GM12878 (cell line): ENCODE data around the gene ZCCHC4. TPM values are rescaled to one million over a fixed set of nuclear protein-coding genes. Genes with fewer than 3 reads are reported as not detected.

Experiments used
- CHD2 ChIP-seq: IDR thresholded peaks from 2 replicates; pipeline ENCODE4 v1.6.1; 2011; ENCODE audit warnings: low read depth, low read length, improper control_type of control experiment, borderline replicate concordance
- CREM ChIP-seq: IDR thresholded peaks from 2 replicates; pipeline ENCODE4 v1.6.1; 2014; ENCODE audit warnings: antibody characterized with exemption, low read depth
- DPF2 ChIP-seq: fragments of 450-650 bp; IDR thresholded peaks from 2 replicates; pipeline ENCODE4 v1.6.1; 2017; ENCODE audit warnings: mild to moderate bottlenecking
- E2F8 ChIP-seq: fragments of 450-650 bp; IDR thresholded peaks from 2 replicates; pipeline ENCODE4 v1.6.1; 2018; ENCODE audit warnings: mild to moderate bottlenecking, low read depth, moderate library complexity; ENCODE audit not compliant: partially characterized antibody
- ESRRA ChIP-seq: IDR thresholded peaks from 2 replicates; pipeline ENCODE4 v1.6.1; 2012; ENCODE audit warnings: mild to moderate bottlenecking, low read length, improper control_type of control experiment
- FOXM1 ChIP-seq: IDR thresholded peaks from 2 replicates; pipeline ENCODE4 v1.6.1; 2012; ENCODE audit warnings: low read depth, mild to moderate bottlenecking, inconsistent platforms, low read length, moderate library complexity
- GABPA ChIP-seq: IDR thresholded peaks from 2 replicates; pipeline ENCODE4 v1.6.1; 2014; ENCODE audit warnings: antibody characterized with exemption, low read depth, mild to moderate bottlenecking, inconsistent platforms
- HDAC6 ChIP-seq: fragments of 200-600 bp; sonication (generic); IDR thresholded peaks from one replicate; pipeline ENCODE4 v1.8.0; 2017; ENCODE audit warnings: antibody characterized with exemption; ENCODE audit not compliant: unreplicated experiment
- LARP7 ChIP-seq: fragments of 450-650 bp; IDR thresholded peaks from 2 replicates; pipeline ENCODE4 v1.6.1; 2017; ENCODE audit warnings: mild to moderate bottlenecking
- MEF2B ChIP-seq: fragments of 450-650 bp; IDR thresholded peaks from 2 replicates; pipeline ENCODE4 v1.6.1; 2018; ENCODE audit warnings: mild to moderate bottlenecking, moderate library complexity; ENCODE audit not compliant: partially characterized antibody, poor library complexity, severe bottlenecking
- MTA3 ChIP-seq: IDR thresholded peaks from 2 replicates; pipeline ENCODE4 v1.6.1; 2012; ENCODE audit warnings: low read length, inconsistent platforms, borderline replicate concordance
- NFXL1 ChIP-seq: fragments of 450-650 bp; IDR thresholded peaks from 2 replicates; pipeline ENCODE4 v1.6.1; 2017; ENCODE audit warnings: antibody characterized with exemption, mild to moderate bottlenecking, borderline replicate concordance
- NR2F1 ChIP-seq: fragments of 450-650 bp; conservative IDR thresholded peaks from 2 replicates; pipeline ENCODE4 v1.6.1; 2017; ENCODE audit warnings: mild to moderate bottlenecking
- POLR2A ChIP-seq: IDR thresholded peaks from 2 replicates; pipeline ENCODE4 v1.6.1; 2011; ENCODE audit warnings: low read depth, mild to moderate bottlenecking, low read length
- RBBP5 ChIP-seq: fragments of 200-600 bp; sonication (generic); conservative IDR thresholded peaks from 2 replicates; pipeline ENCODE4 v1.6.1; 2016
- RELA ChIP-seq: fragments of 450-650 bp; IDR thresholded peaks from 2 replicates; pipeline ENCODE4 v1.8.0; 2014; ENCODE audit warnings: borderline replicate concordance; ENCODE audit not compliant: partially characterized antibody
- RELB ChIP-seq: fragments of 450-650 bp; IDR thresholded peaks from 2 replicates; pipeline ENCODE4 v1.6.1; 2017; ENCODE audit warnings: low read depth, mild to moderate bottlenecking, moderate library complexity
- RFX5 ChIP-seq: IDR thresholded peaks from 2 replicates; pipeline ENCODE4 v1.6.1; 2011; ENCODE audit warnings: low read depth, low read length, improper control_type of control experiment
- SREBF1 ChIP-seq: IDR thresholded peaks from 2 replicates; pipeline ENCODE4 v1.6.1; 2012; ENCODE audit warnings: mild to moderate bottlenecking, low read length
- SREBF2 ChIP-seq: IDR thresholded peaks from 2 replicates; pipeline ENCODE4 v1.6.1; 2012; ENCODE audit warnings: mild to moderate bottlenecking, low read length
- SUPT20H ChIP-seq: IDR thresholded peaks from 2 replicates; pipeline ENCODE4 v1.6.1; 2011; ENCODE audit warnings: low read depth, mild to moderate bottlenecking, low read length, moderate library complexity, borderline replicate concordance; ENCODE audit not compliant: control insufficient read depth
- TARDBP ChIP-seq: IDR thresholded peaks from 2 replicates; pipeline ENCODE4 v1.6.1; 2016; ENCODE audit warnings: borderline replicate concordance
- USF2 ChIP-seq: IDR thresholded peaks from 2 replicates; pipeline ENCODE4 v1.6.1; 2011; ENCODE audit warnings: low read depth, low read length, improper control_type of control experiment, borderline replicate concordance
- WRNIP1 ChIP-seq: IDR thresholded peaks from 2 replicates; pipeline ENCODE4 v1.6.1; 2011; ENCODE audit warnings: low read depth, low read length, improper control_type of control experiment, borderline replicate concordance
- YY1 ChIP-seq: IDR thresholded peaks from 2 replicates; pipeline ENCODE4 v1.6.1; 2011; ENCODE audit warnings: low read depth, mild to moderate bottlenecking, low read length
- ZZZ3 ChIP-seq: IDR thresholded peaks from 2 replicates; pipeline ENCODE4 v1.6.1; 2011; ENCODE audit warnings: low read depth; ENCODE audit not compliant: control insufficient read depth, insufficient read length
- polyA plus RNA-seq, 11 experiments: library from polyadenylated mRNA; depleted of rRNA in 4 of 11; unstranded in 6 of 11; stranded (reverse) in 5 of 11; fragments of >200 nt; fragmentation: Nextera tagmentation in 4 of 11; fragmentation: Illumina TruSeq in 1 of 11; extraction: Ambion mirVana in 4 of 11; extraction: Trizol in 1 of 11; gene quantifications; 1 replicate in 1 of 11; 2 replicates in 10 of 11; pipeline versions ENCODE4 v1.2.1 to v1.2.3, GENCODE V29; 2011 to 2016; ENCODE audit warnings: inconsistent platforms in 2 of 11, missing spikeins in 2 of 11, low read depth in 1 of 11
- total RNA-seq, 4 experiments: library from RNA; depleted of rRNA in 3 of 4; stranded (reverse); fragments of >200 nt in 3 of 4; fragmentation: Illumina TruSeq in 1 of 4; extraction: Trizol in 1 of 4; gene quantifications; 2 replicates each; pipeline versions ENCODE4 v1.2.1 to v1.2.3, GENCODE V29; 2013 to 2021
- TF ChIP-seq, protein P1 (sequence below): IDR thresholded peaks from 2 replicates; pipeline ENCODE4 v1.6.1; 2012; ENCODE audit warnings: low read depth, low read length, improper control_type of control experiment

ZCCHC4 gene
- total and polyA plus RNA-seq, 10 of the 15 experiments (the other 5 are each of a cell fraction or from before 2014, with no cell fraction given): 3.2 to 17.7 (median 12.7) TPM

GRCh38 chr4:25376754-25377571 is 64.4 kb downstream of the ZCCHC4 start, which contains the start of gene ANAPC4 (continued):
- TF ChIP-seq USF2 (no peak), RBBP5 (no peak), LARP7 (peak; percentile 55; the same call in 1 of the 2 replicates), E2F8 (no peak), NR2F1 (0 out of 2 replicates have a peak, but pooled peaks have one; percentile 28), DPF2 (no peak; the same call in none of the 2 replicates), ESRRA (no peak), MTA3 (no peak), CREM (no peak), YY1 (peak; percentile 34; the same call in 1 of the 2 replicates), HDAC6 (no peak), CHD2 (peak; percentile 98), RELA (no peak), TARDBP (no peak), GABPA (0 out of 2 replicates have a peak, but pooled peaks have one; percentile 16), MEF2B (no peak), RFX5 (no peak), NFXL1 (no peak), RELB (no peak), SREBF1 (no peak), ZZZ3 (no peak), WRNIP1 (no peak), SUPT20H (no peak), POLR2A (peak; percentile 97), FOXM1 (no peak), SREBF2 (no peak)
- TF ChIP-seq, protein P1, sequence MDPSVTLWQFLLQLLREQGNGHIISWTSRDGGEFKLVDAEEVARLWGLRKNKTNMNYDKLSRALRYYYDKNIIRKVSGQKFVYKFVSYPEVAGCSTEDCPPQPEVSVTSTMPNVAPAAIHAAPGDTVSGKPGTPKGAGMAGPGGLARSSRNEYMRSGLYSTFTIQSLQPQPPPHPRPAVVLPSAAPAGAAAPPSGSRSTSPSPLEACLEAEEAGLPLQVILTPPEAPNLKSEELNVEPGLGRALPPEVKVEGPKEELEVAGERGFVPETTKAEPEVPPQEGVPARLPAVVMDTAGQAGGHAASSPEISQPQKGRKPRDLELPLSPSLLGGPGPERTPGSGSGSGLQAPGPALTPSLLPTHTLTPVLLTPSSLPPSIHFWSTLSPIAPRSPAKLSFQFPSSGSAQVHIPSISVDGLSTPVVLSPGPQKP: peak; percentile 81
